AG04449 (cell line): ENCODE measurements around the gene NOL12.

Experiments used
- CTCF ChIA-PET: fragments of 350-600 bp; formaldehyde crosslinking; extraction: SDS; loops from one replicate; lab custom pipeline; 2021; ENCODE audit warnings: antibody characterized with exemption; lab: Yijun Ruan, JAX
- POLR2A ChIA-PET: fragments of 400-600, 350-600 bp; formaldehyde crosslinking; extraction: SDS; loops from one replicate; lab custom pipeline; 2020; ENCODE audit warnings: antibody characterized with exemption, inconsistent platforms; lab: Yijun Ruan, JAX
- DNase-seq: peaks from one replicate; pipeline ENCODE4 v3.0.0-alpha.2; 2010; ENCODE audit warnings: low read depth, low spot score
- H3K4me3 ChIP-seq: 2 replicates; pipeline ENCODE4 v1.5.1; 2011; ENCODE audit warnings: low read depth, mild to moderate bottlenecking, control low read depth, low read length
- CTCF ChIP-seq: IDR thresholded peaks from one replicate; pipeline ENCODE4 v1.5.1; 2011; ENCODE audit warnings: mild to moderate bottlenecking, moderate library complexity, low read length, control low read depth, inconsistent platforms; ENCODE audit not compliant: insufficient read depth; ENCODE audit errors: missing control alignments

NOL12 gene

GRCh38 chr22:37680191-37680851 lies 5.8 kb upstream of the NOL12 start:
- no peak for TF ChIP-seq CTCF
- no peak overlapping the region for H3K4me3 ChIP-seq
- ChIA-PET CTCF (interaction anchor here (0.7 to 16.5 kb wide), 12 partner anchors 8 to 131 kb away, joined by 3 to 333 read pairs (median 8); partner anchors contain the start of genes PDXP and SH3BP1), POLR2A (interaction anchor here (1.3 to 4.3 kb wide), 12 partner anchors 11 to 72 kb away, joined by 3 to 49 read pairs (median 7); partner anchors contain the start of gene PDXP)
- no peak for DNase-seq

- ChIA-PET POLR2A (interaction anchor here (0.6 to 4.3 kb wide), 15 partner anchors 13 to 88 kb away, joined by 3 to 49 read pairs (median 7); partner anchors contain the start of genes GGA1 and PDXP), CTCF (interaction anchor here (0.6 to 16.5 kb wide), 21 partner anchors 9 to 281 kb away, joined by 3 to 333 read pairs (median 6); partner anchors contain the start of genes PDXP, SH3BP1 and TRIOBP)
- TF ChIP-seq CTCF: no peak
- DNase-seq: no peak
- H3K4me3 ChIP-seq: no peak overlapping the region
Measured at GRCh38 chr22:37681001-37681424, 5.1 kb upstream of the NOL12 start.

- CTCF ChIA-PET: interaction anchor here (0.6 to 16.5 kb wide), 21 partner anchors 9 to 281 kb away, joined by 3 to 333 read pairs (median 6); partner anchors contain the start of genes PDXP, SH3BP1 and TRIOBP
- TF ChIP-seq CTCF: peak; percentile 96
- POLR2A ChIA-PET: interaction anchor here (0.6 to 4.3 kb wide), 15 partner anchors 14 to 89 kb away, joined by 3 to 49 read pairs (median 7); partner anchors contain the start of genes GGA1 and PDXP
- H3K4me3 ChIP-seq: no peak overlapping the region
- no peak for DNase-seq
Measured at GRCh38 chr22:37681556-37682049, 4.5 kb upstream of the NOL12 start.

- POLR2A ChIA-PET: interaction anchor here (1.1 to 1.4 kb wide), 2 partner anchors 41 to 50 kb away, joined by 3 to 8 read pairs; no protein-coding TSS in a partner anchor
- H3K4me3 ChIP-seq: no peak overlapping the region
- no peak for TF ChIP-seq CTCF
- CTCF ChIA-PET: interaction anchor here (1.3 to 16.5 kb wide), 5 partner anchors 26 to 80 kb away, joined by 3 to 333 read pairs (median 10); partner anchors contain the start of genes PDXP and SH3BP1
- no peak for DNase-seq
Measured at GRCh38 chr22:37684803-37685615, 1.1 kb upstream of the NOL12 start.

GRCh38 chr22:37690407-37690806 lies 4.3 kb downstream of the NOL12 start:
- ChIA-PET CTCF (interaction anchor here (16.5 kb wide), 1 partner anchor 52 kb away, joined by 333 read pairs; the partner anchor contains the start of gene SH3BP1), POLR2A (no interaction called here)
- no peak for TF ChIP-seq CTCF
- DNase-seq: no peak
- no peak overlapping the region for H3K4me3 ChIP-seq
